GM12878 (cell line): ENCODE measurements around the gene CD72. TPM values are rescaled to one million over a fixed set of nuclear protein-coding genes. Genes with fewer than 3 reads are reported as not detected.

Experiments used
- BACH1 ChIP-seq: fragments of 450-650 bp; IDR thresholded peaks from 2 replicates; pipeline ENCODE4 v1.6.1; 2017; ENCODE audit warnings: mild to moderate bottlenecking, borderline replicate concordance
- BMI1 ChIP-seq: fragments of 450-650 bp; IDR thresholded peaks from 2 replicates; pipeline ENCODE4 v1.6.1; 2016; ENCODE audit warnings: mild to moderate bottlenecking, moderate library complexity, borderline replicate concordance
- CREM ChIP-seq: IDR thresholded peaks from 2 replicates; pipeline ENCODE4 v1.6.1; 2014; ENCODE audit warnings: antibody characterized with exemption, low read depth
- CTCF ChIP-seq, 3 experiments: IDR thresholded peaks in 2 of 3; conservative IDR thresholded peaks in 1 of 3; 2 replicates each; pipeline ENCODE4 v1.5.1; 2011; ENCODE audit warnings: low read depth in 3 of 3, low read length in 3 of 3, mild to moderate bottlenecking in 3 of 3, control low read depth in 2 of 3, moderate library complexity in 2 of 3, inconsistent platforms in 1 of 3, mixed read lengths in 1 of 3; ENCODE audit not compliant: control insufficient read depth in 2 of 3, insufficient read depth in 1 of 3; ENCODE audit errors: extremely low read depth in 1 of 3
- ELK1 ChIP-seq: IDR thresholded peaks from 2 replicates; pipeline ENCODE4 v1.6.1; 2012; ENCODE audit warnings: low read depth, low read length, improper control_type of control experiment
- LARP7 ChIP-seq: fragments of 450-650 bp; IDR thresholded peaks from 2 replicates; pipeline ENCODE4 v1.6.1; 2017; ENCODE audit warnings: mild to moderate bottlenecking
- MYB ChIP-seq: fragments of 150-350 bp; IDR thresholded peaks from 2 replicates; pipeline ENCODE4 v1.6.1; 2014; ENCODE audit warnings: mild to moderate bottlenecking, low read depth, low read length, borderline replicate concordance
- NFIC ChIP-seq: IDR thresholded peaks from 2 replicates; pipeline ENCODE4 v1.6.1; 2012; ENCODE audit warnings: low read depth, mild to moderate bottlenecking, inconsistent platforms, low read length, moderate library complexity
- NR2C2 ChIP-seq: IDR thresholded peaks from 2 replicates; pipeline ENCODE4 v1.6.1; 2011; ENCODE audit warnings: borderline replicate concordance, low read depth; ENCODE audit not compliant: control insufficient read depth, insufficient read length
- POLR2A ChIP-seq: IDR thresholded peaks from 2 replicates; pipeline ENCODE4 v1.6.1; 2011; ENCODE audit warnings: low read depth, mild to moderate bottlenecking, low read length
- POLR2AphosphoS2 ChIP-seq: IDR thresholded peaks from 2 replicates; pipeline ENCODE4 v1.6.1; 2011; ENCODE audit warnings: low read depth, mild to moderate bottlenecking, low read length, improper control_type of control experiment, moderate library complexity
- POU2F2 ChIP-seq: IDR thresholded peaks from 3 replicates; pipeline ENCODE4 v1.6.1; 2011; ENCODE audit warnings: low read depth, mild to moderate bottlenecking, low read length, borderline replicate concordance
- SIN3A ChIP-seq: IDR thresholded peaks from 2 replicates; pipeline ENCODE4 v1.6.1; 2012; ENCODE audit warnings: low read depth, low read length, improper control_type of control experiment
- SMARCA5 ChIP-seq: fragments of 450-650 bp; IDR thresholded peaks from 2 replicates; pipeline ENCODE4 v1.6.1; 2017; ENCODE audit warnings: mild to moderate bottlenecking
- SMC3 ChIP-seq: IDR thresholded peaks from 2 replicates; pipeline ENCODE4 v1.6.1; 2011; ENCODE audit warnings: low read length, improper control_type of control experiment, borderline replicate concordance
- SREBF1 ChIP-seq: IDR thresholded peaks from 2 replicates; pipeline ENCODE4 v1.6.1; 2012; ENCODE audit warnings: mild to moderate bottlenecking, low read length
- ZBED1 ChIP-seq: IDR thresholded peaks from 2 replicates; pipeline ENCODE4 v1.6.1; 2016; ENCODE audit warnings: borderline replicate concordance
- ZNF622 ChIP-seq: fragments of 450-650 bp; IDR thresholded peaks from 2 replicates; pipeline ENCODE4 v1.6.1; 2017; ENCODE audit warnings: mild to moderate bottlenecking, inconsistent platforms
- ZNF687 ChIP-seq: fragments of 450-650 bp; IDR thresholded peaks from 2 replicates; pipeline ENCODE4 v1.6.1; 2017; ENCODE audit warnings: mild to moderate bottlenecking, moderate library complexity
- polyA plus RNA-seq, 11 experiments: library from polyadenylated mRNA; depleted of rRNA in 4 of 11; unstranded in 6 of 11; stranded (reverse) in 5 of 11; fragments of >200 nt; fragmentation: Nextera tagmentation in 4 of 11; fragmentation: Illumina TruSeq in 1 of 11; extraction: Ambion mirVana in 4 of 11; extraction: Trizol in 1 of 11; gene quantifications; 1 replicate in 1 of 11; 2 replicates in 10 of 11; pipeline versions ENCODE4 v1.2.1 to v1.2.3, GENCODE V29; 2011 to 2016; ENCODE audit warnings: inconsistent platforms in 2 of 11, missing spikeins in 2 of 11, low read depth in 1 of 11
- total RNA-seq, 4 experiments: library from RNA; depleted of rRNA in 3 of 4; stranded (reverse); fragments of >200 nt in 3 of 4; fragmentation: Illumina TruSeq in 1 of 4; extraction: Trizol in 1 of 4; gene quantifications; 2 replicates each; pipeline versions ENCODE4 v1.2.1 to v1.2.3, GENCODE V29; 2013 to 2021
- TF ChIP-seq, protein P1 (sequence below): fragments of 450-650 bp; IDR thresholded peaks from 2 replicates; pipeline ENCODE4 v1.6.1; 2017; ENCODE audit warnings: mild to moderate bottlenecking, moderate library complexity

CD72 gene
- total and polyA plus RNA-seq, 10 of the 15 experiments (the other 5 are each of a cell fraction or from before 2014, with no cell fraction given) = 2.1 to 14.2 (median 4.4) TPM

- peak; percentile 64; the same call in 1 of the 2 replicates for TF ChIP-seq CREM
- no peak for TF ChIP-seq NR2C2
- TF ChIP-seq SMARCA5 = peak; percentile 63; the same call in 1 of the 2 replicates
- no peak for TF ChIP-seq BMI1
- TF ChIP-seq POLR2AphosphoS2 = 0 out of 2 replicates have a peak, but pooled peaks have one; percentile 48
- TF ChIP-seq POLR2A = peak; percentile 74
- peak; percentile 50; the same call in 1 of the 3 replicates for TF ChIP-seq POU2F2
- peak; percentile 44; the same call in 1 of the 2 replicates for TF ChIP-seq ZNF687
- TF ChIP-seq ZNF622 = no peak
- peak; percentile 83 for TF ChIP-seq BACH1
- TF ChIP-seq LARP7 = peak; percentile 88
- no peak for TF ChIP-seq NFIC
- TF ChIP-seq CTCF (IDR thresholded peaks at IDR 0.05 in 2 of 3, conservative IDR thresholded peaks at IDR 0.05 in 1 of 3; ENCODE audit: control insufficient read depth in 2 of 3, extremely low read depth in 1 of 3, insufficient read depth in 1 of 3, low read depth in 3 of 3, low read length in 3 of 3) = peak; percentile 98
- no peak for TF ChIP-seq ELK1
- TF ChIP-seq SREBF1 = no peak
- peak; percentile 58 for TF ChIP-seq SMC3
- TF ChIP-seq, protein P1, sequence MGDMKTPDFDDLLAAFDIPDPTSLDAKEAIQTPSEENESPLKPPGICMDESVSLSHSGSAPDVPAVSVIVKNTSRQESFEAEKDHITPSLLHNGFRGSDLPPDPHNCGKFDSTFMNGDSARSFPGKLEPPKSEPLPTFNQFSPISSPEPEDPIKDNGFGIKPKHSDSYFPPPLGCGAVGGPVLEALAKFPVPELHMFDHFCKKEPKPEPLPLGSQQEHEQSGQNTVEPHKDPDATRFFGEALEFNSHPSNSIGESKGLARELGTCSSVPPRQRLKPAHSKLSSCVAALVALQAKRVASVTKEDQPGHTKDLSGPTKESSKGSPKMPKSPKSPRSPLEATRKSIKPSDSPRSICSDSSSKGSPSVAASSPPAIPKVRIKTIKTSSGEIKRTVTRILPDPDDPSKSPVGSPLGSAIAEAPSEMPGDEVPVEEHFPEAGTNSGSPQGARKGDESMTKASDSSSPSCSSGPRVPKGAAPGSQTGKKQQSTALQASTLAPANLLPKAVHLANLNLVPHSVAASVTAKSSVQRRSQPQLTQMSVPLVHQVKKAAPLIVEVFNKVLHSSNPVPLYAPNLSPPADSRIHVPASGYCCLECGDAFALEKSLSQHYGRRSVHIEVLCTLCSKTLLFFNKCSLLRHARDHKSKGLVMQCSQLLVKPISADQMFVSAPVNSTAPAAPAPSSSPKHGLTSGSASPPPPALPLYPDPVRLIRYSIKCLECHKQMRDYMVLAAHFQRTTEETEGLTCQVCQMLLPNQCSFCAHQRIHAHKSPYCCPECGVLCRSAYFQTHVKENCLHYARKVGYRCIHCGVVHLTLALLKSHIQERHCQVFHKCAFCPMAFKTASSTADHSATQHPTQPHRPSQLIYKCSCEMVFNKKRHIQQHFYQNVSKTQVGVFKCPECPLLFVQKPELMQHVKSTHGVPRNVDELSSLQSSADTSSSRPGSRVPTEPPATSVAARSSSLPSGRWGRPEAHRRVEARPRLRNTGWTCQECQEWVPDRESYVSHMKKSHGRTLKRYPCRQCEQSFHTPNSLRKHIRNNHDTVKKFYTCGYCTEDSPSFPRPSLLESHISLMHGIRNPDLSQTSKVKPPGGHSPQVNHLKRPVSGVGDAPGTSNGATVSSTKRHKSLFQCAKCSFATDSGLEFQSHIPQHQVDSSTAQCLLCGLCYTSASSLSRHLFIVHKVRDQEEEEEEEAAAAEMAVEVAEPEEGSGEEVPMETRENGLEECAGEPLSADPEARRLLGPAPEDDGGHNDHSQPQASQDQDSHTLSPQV = no peak
- TF ChIP-seq ZBED1 = no peak
- no peak for TF ChIP-seq SIN3A
- no peak for TF ChIP-seq MYB
Observed at GRCh38 chr9:35646533-35647265, 28.5 kb upstream of the CD72 start (continued).
